HG03575 (cell line): ENCODE results near the gene GPR171.

ENCODE experiments used
- ATAC-seq: cut with Tn5 transposase; IDR thresholded peaks from one replicate; pipeline ENCODE4 v1.9.1; 2021; ENCODE audit not compliant: unreplicated experiment, insufficient number of reproducible peaks, low FRiP score; ENCODE audit errors: extremely low read depth

The GPR171 gene

DNA sequence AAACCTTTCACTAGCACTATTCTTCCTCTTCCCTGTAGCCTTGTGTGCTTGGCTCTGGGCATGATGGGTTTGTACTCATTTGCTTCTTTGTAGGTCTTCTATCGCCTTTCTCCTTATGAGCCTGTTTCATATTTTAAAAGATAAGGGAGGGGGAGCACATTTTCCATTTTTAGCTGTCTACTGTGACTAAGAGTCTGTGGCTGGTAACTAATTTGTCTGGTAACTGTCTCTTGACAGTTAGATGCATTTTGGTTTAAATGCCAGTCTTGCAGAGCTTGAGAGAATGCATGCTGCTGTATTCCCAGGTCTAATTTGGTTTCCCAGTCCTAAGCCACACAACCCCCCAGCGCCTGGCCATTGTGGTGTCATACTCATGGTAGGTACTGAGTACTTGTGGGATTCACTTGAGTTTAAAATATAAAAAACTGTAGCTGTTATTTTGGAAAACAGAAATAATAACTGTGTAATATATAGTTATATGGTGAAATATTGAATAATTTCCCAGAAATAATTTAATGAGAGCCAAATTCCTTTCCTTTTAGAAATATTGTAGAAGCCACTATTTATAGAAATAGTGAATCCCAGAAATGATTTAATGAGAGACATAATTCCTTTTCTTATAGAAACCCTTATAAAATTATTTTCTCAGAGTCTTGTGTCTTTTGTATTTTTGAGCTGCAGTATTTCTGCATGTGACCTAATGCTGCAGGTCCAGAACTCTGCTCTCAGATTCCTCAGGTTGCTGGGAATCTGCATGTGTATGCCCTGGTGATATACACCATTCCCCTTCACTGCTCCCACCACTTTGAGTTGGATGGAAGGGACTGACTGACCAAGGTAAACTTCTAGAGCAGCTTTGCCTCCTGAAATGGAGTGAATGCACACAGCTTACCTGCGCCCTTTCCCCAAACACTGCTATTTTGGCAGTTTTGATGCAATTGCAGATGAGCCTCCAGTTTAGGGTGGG lies 13.9 kb upstream of the GPR171 start:
- ATAC-seq, result no peak

DNA sequence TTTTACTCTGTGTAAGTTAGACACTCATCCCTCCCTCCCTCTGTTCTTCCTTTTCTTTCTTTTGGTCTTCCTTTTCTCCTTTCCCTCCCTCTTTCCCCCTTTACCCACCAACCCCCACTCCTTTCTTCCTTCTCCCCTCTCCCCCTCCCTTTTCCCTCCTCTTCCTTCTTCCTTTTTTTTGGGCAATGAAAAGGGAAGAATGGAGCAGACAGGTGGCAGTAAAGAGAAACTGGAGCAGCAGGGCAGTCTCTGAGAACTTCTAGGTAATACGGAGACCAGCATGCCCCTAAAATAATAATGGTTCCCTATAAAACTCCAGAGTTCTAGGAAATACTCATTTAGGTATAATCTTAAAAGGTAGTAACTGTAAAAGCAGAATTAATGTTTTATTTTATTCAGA lies 11.4 kb upstream of the GPR171 start:
- ATAC-seq, result no peak

- ATAC-seq, result no peak
Observed at GRCh38 chr3:151213881-151214280, 10.9 kb upstream of the GPR171 start.

- no peak for ATAC-seq
Observed at GRCh38 chr3:151213151-151213550, 10.1 kb upstream of the GPR171 start.

DNA sequence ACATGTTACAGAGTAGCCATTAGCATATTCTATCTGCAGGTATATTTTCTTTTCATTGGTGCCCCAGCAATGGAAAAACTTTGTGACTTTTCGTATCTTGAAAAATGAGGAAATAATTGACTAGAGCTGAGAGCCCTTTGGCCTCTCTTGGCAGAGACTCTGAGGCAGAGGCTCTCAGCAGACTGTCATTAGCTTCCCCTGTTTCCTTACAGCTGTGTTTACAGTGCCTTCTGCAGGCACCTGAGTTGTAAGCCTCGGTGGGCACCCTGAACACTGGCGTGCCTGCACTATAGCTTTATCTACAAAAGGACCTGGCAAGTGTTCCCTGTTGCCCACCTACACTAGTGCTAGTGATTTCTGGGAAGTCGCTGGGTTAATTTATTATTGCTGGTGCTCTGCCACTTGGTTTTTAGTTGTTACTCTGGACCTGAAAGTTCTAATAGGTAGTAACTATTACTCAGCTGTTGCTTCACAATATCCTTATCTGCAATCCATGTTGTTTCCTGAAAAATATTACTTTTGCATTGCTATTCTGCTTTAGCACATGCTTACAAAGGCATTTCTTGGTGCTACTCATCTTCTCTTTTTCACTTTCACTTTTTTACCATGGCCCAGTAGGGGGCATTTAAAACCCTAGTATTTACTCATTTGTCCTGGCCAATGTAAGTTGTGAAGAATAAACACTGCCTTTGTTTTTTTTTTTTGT lies 7.8 kb upstream of the GPR171 start:
- no peak for ATAC-seq

DNA sequence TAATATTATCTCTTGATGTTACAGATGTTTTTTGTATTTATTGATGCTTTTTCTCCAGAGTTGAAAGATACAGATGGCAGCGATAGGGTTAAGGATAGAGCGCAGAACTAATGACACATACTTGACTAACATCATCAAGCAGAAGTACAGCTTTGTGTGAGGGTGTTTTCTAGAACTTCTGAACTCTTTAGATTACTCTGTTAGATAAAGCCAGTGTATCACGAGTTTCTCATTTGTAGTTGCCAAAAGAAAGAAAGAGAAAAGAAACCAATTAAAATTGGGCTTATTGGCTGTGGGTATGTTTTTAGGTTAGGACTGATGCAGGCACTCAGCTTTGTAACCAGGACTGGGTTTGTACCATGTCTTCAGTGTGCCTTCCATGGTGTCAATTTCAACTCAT lies 6.6 kb upstream of the GPR171 start:
- ATAC-seq, result no peak

- no peak for ATAC-seq
Observed at GRCh38 chr3:151206201-151206600, 3.2 kb upstream of the GPR171 start.

DNA sequence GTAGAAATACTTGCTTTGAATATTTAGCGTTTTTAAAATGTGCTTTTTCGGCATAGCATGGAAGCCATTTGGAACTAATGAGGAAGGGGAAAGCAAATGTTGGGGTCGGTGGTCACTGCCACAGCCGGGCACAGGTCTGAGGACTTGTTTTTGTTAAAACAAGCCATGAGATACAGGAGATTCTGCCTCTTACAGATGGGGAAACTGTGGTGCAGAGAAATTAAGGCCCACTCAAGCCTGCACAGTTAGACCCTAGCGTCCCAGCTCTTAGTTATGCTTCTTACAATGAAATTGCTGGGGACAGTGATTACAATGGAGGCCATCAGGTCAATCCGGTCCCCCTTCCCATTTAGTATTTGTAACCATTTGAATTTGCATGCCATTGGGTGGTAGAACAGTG lies 2.5 kb upstream of the GPR171 start:
- ATAC-seq, result no peak

DNA sequence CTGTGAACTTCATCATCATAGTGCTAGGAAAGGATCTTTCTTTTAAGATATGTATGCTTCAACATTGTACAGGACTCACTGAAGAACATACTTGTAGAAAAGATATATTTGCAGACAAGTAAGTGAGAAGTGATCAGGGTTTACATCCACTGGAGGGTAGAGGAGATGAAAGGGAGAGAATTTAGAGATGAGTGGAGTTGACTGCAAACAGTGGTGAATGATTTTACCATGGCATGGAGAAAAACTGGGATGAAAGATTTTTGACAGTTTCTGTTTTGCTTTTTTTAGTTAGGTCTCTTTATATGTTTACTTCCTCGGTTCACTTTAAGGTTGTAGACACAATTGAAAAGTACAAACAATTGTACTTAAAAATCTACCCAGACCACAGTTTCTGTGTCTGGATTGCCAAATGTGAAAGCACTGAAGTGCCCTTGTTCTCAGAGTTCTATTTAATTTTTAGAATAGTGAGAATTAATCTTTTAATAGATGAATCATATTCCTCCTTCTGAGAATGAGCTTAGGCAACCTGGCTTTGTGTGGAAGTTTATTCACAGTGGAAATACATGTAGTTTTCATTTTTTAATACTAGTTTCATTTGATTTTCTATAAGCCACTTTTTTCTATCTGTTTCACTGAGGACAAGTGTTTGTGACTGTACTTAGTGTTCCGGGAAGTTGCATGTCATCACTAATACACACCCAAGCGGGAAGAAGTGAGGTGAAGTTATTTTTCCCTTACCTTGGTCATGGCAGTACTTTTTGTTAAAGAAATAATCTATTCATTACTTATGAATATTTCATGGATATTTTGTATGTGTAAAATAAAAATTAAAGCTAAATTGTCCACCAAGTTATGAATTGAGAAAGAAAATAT lies 1.8 kb upstream of the GPR171 start:
- no peak for ATAC-seq

DNA sequence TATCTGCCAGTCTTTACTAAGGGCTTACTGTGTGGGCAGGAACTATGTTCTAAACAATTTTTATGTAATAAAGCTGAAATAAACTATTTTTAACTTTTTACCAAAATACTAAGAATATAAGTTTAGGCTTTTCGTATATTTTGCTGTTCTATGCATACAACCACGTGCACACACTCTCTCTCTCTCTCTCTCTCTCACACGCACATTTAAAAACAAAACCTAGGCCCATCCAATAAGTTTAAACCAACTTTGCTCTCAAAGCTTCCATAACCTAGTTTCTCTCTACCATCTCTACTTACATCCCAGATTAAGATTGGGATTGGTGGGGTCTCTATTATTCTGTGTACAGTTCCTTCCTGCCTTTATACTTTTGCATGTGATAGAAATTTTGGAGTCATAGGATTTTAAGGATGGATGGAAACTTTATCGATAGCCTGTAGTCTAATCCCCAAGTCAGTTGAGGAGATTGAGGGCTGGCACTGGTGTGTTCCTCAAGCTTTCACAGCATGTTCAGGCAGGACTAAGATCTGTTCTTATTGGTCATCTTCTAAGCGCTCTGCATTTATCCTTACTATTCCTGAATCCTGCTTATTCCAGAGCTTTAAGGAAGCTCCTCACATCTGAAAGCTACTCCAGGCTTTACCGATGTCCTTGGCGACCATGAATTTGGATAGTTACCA lies 1.8 kb downstream of the GPR171 start:
- ATAC-seq, result no peak

- ATAC-seq, result no peak
Observed at GRCh38 chr3:151200586-151200985, 2.4 kb downstream of the GPR171 start.

GRCh38 chr3:151199554-151200438 lies 3.2 kb downstream of the GPR171 start:
- ATAC-seq, result no peak

GRCh38 chr3:151198849-151199248 lies 4.2 kb downstream of the GPR171 start:
- no peak for ATAC-seq

GRCh38 chr3:151197981-151198767 lies 4.8 kb downstream of the GPR171 start:
- ATAC-seq, result no peak

GRCh38 chr3:151197228-151197627 lies 5.8 kb downstream of the GPR171 start:
- no peak for ATAC-seq

GRCh38 chr3:151196434-151196833 lies 6.6 kb downstream of the GPR171 start:
- no peak for ATAC-seq

DNA sequence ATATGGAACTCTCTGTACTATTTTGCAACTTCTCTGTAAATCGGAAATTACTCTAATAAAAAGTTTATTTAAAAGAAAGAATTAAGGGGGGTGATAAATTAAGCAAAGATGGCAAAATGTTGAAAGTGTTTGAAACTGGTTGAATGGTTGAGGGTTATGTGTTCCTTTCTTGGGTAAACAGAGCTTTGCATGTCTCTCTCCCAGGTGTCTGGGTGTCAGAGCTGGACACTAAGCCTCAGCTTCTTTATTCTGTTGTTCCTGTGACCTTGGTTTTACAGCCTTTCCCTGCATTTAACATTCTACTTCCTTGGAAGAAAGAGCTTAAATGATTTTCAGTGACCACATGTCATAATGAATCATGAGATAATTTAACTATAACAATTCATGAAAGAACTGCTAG lies 7.2 kb downstream of the GPR171 start:
- no peak for ATAC-seq
